SJCRH30 (cell line): ENCODE measurements around the gene LUC7L3. TPM values are rescaled to one million over a fixed set of nuclear protein-coding genes. Genes with fewer than 3 reads are reported as not detected.

Experiments
- DNase-seq, 2 experiments: peaks; one replicate each; pipeline ENCODE4 v3.0.0-alpha.2; 2015 to 2020
- H3K27ac ChIP-seq: fragments of 250-450 bp; sonication (Bioruptor Pico); 2 replicates; pipeline ENCODE4 v1.5.1; 2020; ENCODE audit warnings: mild to moderate bottlenecking, moderate library complexity
- H3K27me3 ChIP-seq: fragments of 250-450 bp; sonication (Bioruptor Pico); 2 replicates; pipeline ENCODE4 v1.5.1; 2020; ENCODE audit warnings: mild to moderate bottlenecking, moderate library complexity
- H3K36me3 ChIP-seq: fragments of 250-450 bp; sonication (Bioruptor Pico); 2 replicates; pipeline ENCODE4 v1.5.1; 2020; ENCODE audit warnings: mild to moderate bottlenecking, moderate library complexity
- H3K4me1 ChIP-seq: fragments of 250-450 bp; sonication (Bioruptor Pico); 2 replicates; pipeline ENCODE4 v1.5.1; 2020; ENCODE audit warnings: mild to moderate bottlenecking, moderate library complexity
- H3K4me3 ChIP-seq: fragments of 250-450 bp; sonication (Bioruptor Pico); 2 replicates; pipeline ENCODE4 v1.5.1; 2020; ENCODE audit warnings: mild to moderate bottlenecking, moderate library complexity
- H3K9me3 ChIP-seq: fragments of 250-450 bp; sonication (Bioruptor Pico); replicated peaks from 2 replicates; pipeline ENCODE4 v1.5.1; 2020; ENCODE audit warnings: mild to moderate bottlenecking, moderate library complexity
- total RNA-seq: library from RNA; depleted of rRNA; stranded (reverse); fragments of >200 nt; shearing (Covaris generic); gene quantifications from 2 replicates; pipeline ENCODE4 v1.2.3, GENCODE V29; 2014

Gene LUC7L3
- total RNA-seq, 1 experiment from 2014 or later: 84.7 TPM

GRCh38 chr17:50683434-50684287 is 35.7 kb upstream of the LUC7L3 start:
- H3K27ac ChIP-seq: no peak overlapping the region
- H3K4me1 ChIP-seq: peaks cover 18% of the 10 kb centered on the region
- no peaks in the 10 kb centered on the region for H3K9me3 ChIP-seq
- no peak overlapping the region for H3K4me3 ChIP-seq
- H3K36me3 ChIP-seq: no peaks in the 10 kb centered on the region; the same call in 1 of the 2 replicates
- DNase-seq: no peak
- H3K27me3 ChIP-seq: no peaks in the 10 kb centered on the region

GRCh38 chr17:50684288-50684611 is 35.2 kb upstream of the LUC7L3 start:
- DNase-seq: no peak
- Histone ChIP-seq H3K9me3 (no peaks in the 10 kb centered on the region), H3K36me3 (no peaks in the 10 kb centered on the region; the same call in 1 of the 2 replicates), H3K4me3 (no peak overlapping the region), H3K27ac (no peak overlapping the region), H3K4me1 (peaks cover 22% of the 10 kb centered on the region), H3K27me3 (no peaks in the 10 kb centered on the region)

- no peak overlapping the region for H3K27ac ChIP-seq
- peak in 1 of 2 experiments; percentile 31 for DNase-seq
- H3K4me1 ChIP-seq: peaks cover 23% of the 10 kb centered on the region
- no peaks in the 10 kb centered on the region; the same call in 1 of the 2 replicates for H3K36me3 ChIP-seq
- no peaks in the 10 kb centered on the region for H3K9me3 ChIP-seq
- no peak overlapping the region for H3K4me3 ChIP-seq
- H3K27me3 ChIP-seq: no peaks in the 10 kb centered on the region
Measured at GRCh38 chr17:50684612-50685333, 34.6 kb upstream of the LUC7L3 start.

GRCh38 chr17:50685334-50685665 is 34.1 kb upstream of the LUC7L3 start:
- peaks cover 23% of the 10 kb centered on the region for H3K4me1 ChIP-seq
- H3K27ac ChIP-seq: no peak overlapping the region
- no peaks in the 10 kb centered on the region for H3K27me3 ChIP-seq
- H3K9me3 ChIP-seq: no peaks in the 10 kb centered on the region
- H3K36me3 ChIP-seq: no peaks in the 10 kb centered on the region; the same call in 1 of the 2 replicates
- no peak for DNase-seq
- H3K4me3 ChIP-seq: no peak overlapping the region

- Histone ChIP-seq H3K4me1 (peaks cover 23% of the 10 kb centered on the region), H3K4me3 (no peak overlapping the region), H3K36me3 (no peaks in the 10 kb centered on the region; the same call in 1 of the 2 replicates), H3K9me3 (no peaks in the 10 kb centered on the region), H3K27ac (no peak overlapping the region), H3K27me3 (no peaks in the 10 kb centered on the region)
- DNase-seq: no peak
Measured at GRCh38 chr17:50685691-50686493, 33.5 kb upstream of the LUC7L3 start.

- Histone ChIP-seq H3K4me3 (no peak overlapping the region), H3K27ac (no peak overlapping the region), H3K36me3 (no peaks in the 10 kb centered on the region), H3K9me3 (no peaks in the 10 kb centered on the region), H3K27me3 (no peaks in the 10 kb centered on the region), H3K4me1 (peaks cover 23% of the 10 kb centered on the region)
- DNase-seq: peak; percentile 52 to 58
Measured at GRCh38 chr17:50686494-50687199, 32.8 kb upstream of the LUC7L3 start.

- no peak overlapping the region for H3K27ac ChIP-seq
- no peaks in the 10 kb centered on the region for H3K36me3 ChIP-seq
Measured at GRCh38 chr17:50687200-50688066, 32.0 kb upstream of the LUC7L3 start.

GRCh38 chr17:50688245-50688644 is 31.2 kb upstream of the LUC7L3 start:
- Histone ChIP-seq H3K4me1 (peaks cover 23% of the 10 kb centered on the region), H3K4me3 (no peak overlapping the region), H3K36me3 (peaks cover 3% of the 10 kb centered on the region)

More at GRCh38 chr17:50687200-50688066, 32.0 kb upstream of the LUC7L3 start:
- Histone ChIP-seq H3K4me3 (no peak overlapping the region), H3K9me3 (no peaks in the 10 kb centered on the region), H3K4me1 (peaks cover 23% of the 10 kb centered on the region), H3K27me3 (no peaks in the 10 kb centered on the region)
- DNase-seq: peak; percentile 62 to 80

GRCh38 chr17:50689251-50689650 is 30.2 kb upstream of the LUC7L3 start:
- no peak overlapping the region for H3K4me3 ChIP-seq
- H3K9me3 ChIP-seq: no peaks in the 10 kb centered on the region
- H3K27ac ChIP-seq: no peak overlapping the region
- H3K27me3 ChIP-seq: no peaks in the 10 kb centered on the region
- H3K4me1 ChIP-seq: peaks cover 23% of the 10 kb centered on the region
- peak in 1 of 2 experiments; percentile 31 for DNase-seq
- peaks cover 8% of the 10 kb centered on the region for H3K36me3 ChIP-seq

More at GRCh38 chr17:50688245-50688644, 31.2 kb upstream of the LUC7L3 start:
- Histone ChIP-seq H3K9me3 (no peaks in the 10 kb centered on the region), H3K27me3 (no peaks in the 10 kb centered on the region), H3K27ac (no peak overlapping the region)
- no peak for DNase-seq

- H3K27me3 ChIP-seq: no peaks in the 10 kb centered on the region
- H3K4me1 ChIP-seq: peaks cover 17% of the 10 kb centered on the region
- peaks cover 15% of the 10 kb centered on the region for H3K36me3 ChIP-seq
- H3K4me3 ChIP-seq: no peak overlapping the region
- no peak overlapping the region for H3K27ac ChIP-seq
- H3K9me3 ChIP-seq: no peaks in the 10 kb centered on the region
- DNase-seq: no peak
Measured at GRCh38 chr17:50689956-50690886, 29.2 kb upstream of the LUC7L3 start.

GRCh38 chr17:50690887-50691549 is 28.4 kb upstream of the LUC7L3 start:
- H3K27me3 ChIP-seq: no peaks in the 10 kb centered on the region
- DNase-seq: no peak
- H3K36me3 ChIP-seq: peaks cover 23% of the 10 kb centered on the region
- H3K9me3 ChIP-seq: no peaks in the 10 kb centered on the region
- no peak overlapping the region for H3K4me3 ChIP-seq
- no peak overlapping the region for H3K27ac ChIP-seq
- peaks cover 17% of the 10 kb centered on the region for H3K4me1 ChIP-seq
